Endothelial cell of umbilical vein (primary cell): ENCODE results near the gene ZDHHC14. TPM values are rescaled to one million over a fixed set of nuclear protein-coding genes. Genes with fewer than 3 reads are reported as not detected.

Experiments used
- BruUV-seq: library from RNA; stranded (reverse); fragments of 400-500 nt; replicated peaks from 2 replicates; lab custom pipeline; 2021; lab: Mats Ljungman, UMichigan
- CTCF ChIA-PET: fragments of 300-600, 350-600 bp; sonication (Branson Sonifier 250); formaldehyde crosslinking; loops from one replicate; lab custom pipeline; 2021; ENCODE audit warnings: antibody characterized with exemption, inconsistent platforms; lab: Charles Lee
- POLR2A ChIA-PET: fragments of 300-600, 350-600 bp; sonication (Branson Sonifier 250); formaldehyde crosslinking; loops from one replicate; lab custom pipeline; 2021; ENCODE audit warnings: antibody characterized with exemption, inconsistent platforms; lab: Charles Lee
- DNase-seq: peaks from one replicate; pipeline ENCODE4 v3.0.0-alpha.2; 2011; ENCODE audit warnings: low read depth, low spot score
- FAIRE-seq: peaks from 2 replicates; lab custom pipeline; 2011; peaks lifted over from hg19 to GRCh38; lab: Jason Lieb, UNC
- H2AFZ ChIP-seq: 2 replicates; pipeline ENCODE4 v1.6.0; 2012; ENCODE audit warnings: low read depth, low read length, control low read depth, inconsistent platforms
- H3K27ac ChIP-seq: 2 replicates; pipeline ENCODE4 v1.5.1; 2011; ENCODE audit warnings: low read depth, mild to moderate bottlenecking, control low read depth, low read length, moderate library complexity; ENCODE audit not compliant: insufficient read depth
- H3K27me3 ChIP-seq, 2 experiments: 2 replicates each; pipeline versions ENCODE4 v1.6.0 to v1.6.1; 2011; ENCODE audit warnings: low read length in 2 of 2, mixed read lengths in 1 of 2; ENCODE audit not compliant: control insufficient read depth in 2 of 2, insufficient read depth in 2 of 2
- H3K36me3 ChIP-seq, 2 experiments: 2 replicates in 1 of 2; 3 replicates in 1 of 2; pipeline ENCODE4 v1.5.1; 2011; ENCODE audit warnings: low read length in 2 of 2, mild to moderate bottlenecking in 1 of 2, moderate library complexity in 1 of 2; ENCODE audit not compliant: control insufficient read depth in 2 of 2, insufficient read depth in 2 of 2; ENCODE audit errors: extremely low read depth in 1 of 2
- H3K4me1 ChIP-seq: 3 replicates; pipeline ENCODE4 v1.5.1; 2011; ENCODE audit warnings: mild to moderate bottlenecking, low read length; ENCODE audit not compliant: control insufficient read depth, insufficient read depth; ENCODE audit errors: extremely low read depth
- H3K4me2 ChIP-seq: 2 replicates; pipeline ENCODE4 v1.6.1; 2011; ENCODE audit warnings: low read length, control low read depth, mixed read lengths; ENCODE audit not compliant: insufficient read depth
- H3K4me3 ChIP-seq, 3 experiments: fragments of 200-600 bp in 1 of 3; sonication (generic), shearing (Covaris generic) in 1 of 3; replicated peaks in 1 of 3; 2 replicates each; pipeline ENCODE4 v1.5.1; 2011 to 2016; ENCODE audit warnings: control low read depth in 3 of 3, low read length in 3 of 3, mild to moderate bottlenecking in 2 of 3, inconsistent platforms in 1 of 3, low read depth in 1 of 3, moderate library complexity in 1 of 3; ENCODE audit not compliant: insufficient read depth in 1 of 3
- H3K79me2 ChIP-seq: 2 replicates; pipeline ENCODE4 v1.6.0; 2012; ENCODE audit warnings: low read length, inconsistent platforms; ENCODE audit not compliant: control insufficient read depth, insufficient read depth
- H3K9ac ChIP-seq: replicated peaks from 2 replicates; pipeline ENCODE3; 2011; ENCODE audit warnings: low read length, control low read depth; ENCODE audit not compliant: insufficient read depth; ENCODE audit errors: extremely low read depth
- H3K9me1 ChIP-seq: replicated peaks from 3 replicates; pipeline ENCODE4 v1.6.0; 2011; ENCODE audit warnings: mild to moderate bottlenecking, low read length; ENCODE audit not compliant: control insufficient read depth, insufficient read depth; ENCODE audit errors: extremely low read depth
- H3K9me3 ChIP-seq: replicated peaks from 2 replicates; pipeline ENCODE4 v1.5.1; 2012; ENCODE audit warnings: low read length, inconsistent platforms; ENCODE audit not compliant: control insufficient read depth, insufficient read depth
- H4K20me1 ChIP-seq: replicated peaks from 2 replicates; pipeline ENCODE3; 2011; ENCODE audit warnings: mild to moderate bottlenecking, low read length; ENCODE audit not compliant: control insufficient read depth, insufficient read depth; ENCODE audit errors: extremely low read depth
- CTCF ChIP-seq, 2 donors: IDR thresholded peaks; 1 replicate in 1 of 2; 2 replicates in 1 of 2; pipeline ENCODE4 v1.5.1; 2011; ENCODE audit warnings: low read length in 2 of 2, mild to moderate bottlenecking in 2 of 2, moderate library complexity in 2 of 2, control low read depth in 1 of 2, inconsistent platforms in 1 of 2, low read depth in 1 of 2; ENCODE audit not compliant: insufficient read depth in 1 of 2; ENCODE audit errors: extremely low read depth in 1 of 2
- EZH2 ChIP-seq: IDR thresholded peaks from 2 replicates; pipeline ENCODE4 v1.6.1; 2012; ENCODE audit warnings: borderline replicate concordance, low read depth, mild to moderate bottlenecking, moderate library complexity, low read length, inconsistent platforms; ENCODE audit not compliant: severe bottlenecking
- FOS ChIP-seq: IDR thresholded peaks from 2 replicates; pipeline ENCODE4 v1.6.1; 2011; ENCODE audit warnings: mild to moderate bottlenecking, low read length, moderate library complexity, borderline replicate concordance; ENCODE audit not compliant: insufficient read depth
- GATA2 ChIP-seq: IDR thresholded peaks from 2 replicates; pipeline ENCODE4 v1.7.0; 2011; ENCODE audit warnings: low read depth, mild to moderate bottlenecking, moderate library complexity, mixed read lengths, low read length; ENCODE audit not compliant: insufficient read length, insufficient read depth
- JUN ChIP-seq: IDR thresholded peaks from 2 replicates; pipeline ENCODE4 v1.6.1; 2011; ENCODE audit warnings: borderline replicate concordance, low read depth; ENCODE audit not compliant: insufficient read length, insufficient read depth
- MAX ChIP-seq: IDR thresholded peaks from 2 replicates; pipeline ENCODE4 v1.6.1; 2011; ENCODE audit not compliant: insufficient read depth, insufficient read length
- POLR2A ChIP-seq: IDR thresholded peaks from 2 replicates; pipeline ENCODE4 v1.6.1; 2012; ENCODE audit warnings: low read depth, mild to moderate bottlenecking, control low read depth, low read length
- POLR2AphosphoS5 ChIP-seq: IDR thresholded peaks from 2 replicates; pipeline ENCODE4 v1.6.1; 2012; ENCODE audit warnings: low read depth, mild to moderate bottlenecking, control low read depth, low read length, moderate library complexity; ENCODE audit not compliant: insufficient read depth
- dilution Hi-C: fragments of 300-500 bp; cut with MboI; formaldehyde crosslinking; loops from one replicate; pipeline ENCODE4 v1.15.0; 2019; ENCODE audit warnings: low sequenced_read_pairs; ENCODE audit not compliant: extremely low pct_ligation_motif_present
- intact Hi-C: fragments of 100-400 bp; cut with micrococcal nuclease; formaldehyde crosslinking; loops from one replicate; pipeline ENCODE4 v1.10.0; 2022
- polyA plus RNA-seq, 4 experiments: library from polyadenylated mRNA; depleted of rRNA in 3 of 4; stranded (reverse) in 3 of 4; unstranded in 1 of 4; fragments of >200 nt; gene quantifications; 2 replicates each; pipeline versions ENCODE4 v1.2.1 to v1.2.3, GENCODE V29; 2011 to 2012; ENCODE audit warnings: missing spikeins in 1 of 4
- total RNA-seq: library from RNA; stranded (reverse); gene quantifications from 2 replicates; pipeline ENCODE4 v1.2.3, GENCODE V29; 2021

ZDHHC14 gene
- total and polyA plus RNA-seq, 2 donors (not counting 3 experiments of a cell fraction or from before 2014, with no cell fraction given) = 23.0 to 25.6 TPM

GRCh38 chr6:157339432-157339831, 41.6 kb upstream of the ZDHHC14 start:
- TF ChIP-seq GATA2 (no peak), EZH2 (no peak), POLR2A (no peak), JUN (no peak), POLR2AphosphoS5 (no peak), MAX (no peak), FOS (no peak), CTCF (IDR thresholded peaks at IDR 0.05; ENCODE audit: extremely low read depth in 1 of 2, insufficient read depth in 1 of 2, low read depth in 1 of 2, low read length in 2 of 2) (no peak)
- ChIA-PET CTCF (interaction anchor here (0.6 to 1.2 kb wide), 7 partner anchors 16 to 331 kb away, joined by 3 to 5 read pairs (median 4); no protein-coding TSS in a partner anchor), POLR2A (no interaction called here)
- Histone ChIP-seq H3K4me2 (no peak overlapping the region), H3K27ac (no peak overlapping the region), H3K9me3 (no peaks in the 10 kb centered on the region), H3K4me3 (no peak overlapping the region), H3K36me3 (no peaks in the 10 kb centered on the region), H3K4me1 (no peaks in the 10 kb centered on the region), H3K9me1 (no peaks in the 10 kb centered on the region), H4K20me1 (no peaks in the 10 kb centered on the region), H3K79me2 (no peaks in the 10 kb centered on the region), H3K9ac (no peak overlapping the region), H3K27me3 (peaks cover 9 to 20% of the 10 kb centered on the region in 2 experiments), H2AFZ (no peak overlapping the region)
- no TSS peak for BruUV-seq
- DNase-seq (no peak), FAIRE-seq (no peak)
- dilution Hi-C loops (no loop called here), intact Hi-C loops (loop anchor here (5.0 kb wide), 1 partner anchor 328 kb away; no protein-coding TSS in a partner anchor)
